HepG2 (cell line): ENCODE data around the gene SORBS2. TPM values are rescaled to one million over a fixed set of nuclear protein-coding genes. Genes with fewer than 3 reads are reported as not detected.

ENCODE experiments used
- ATF2 ChIP-seq: sonication (generic); formaldehyde crosslinking; IDR thresholded peaks from 2 replicates; pipeline ENCODE4 v1.4.0; 2020; ENCODE audit warnings: missing genetic modification reagents
- FOXJ3 ChIP-seq: sonication (generic); formaldehyde crosslinking; IDR thresholded peaks from 2 replicates; pipeline ENCODE4 v1.4.0; 2020; ENCODE audit warnings: missing genetic modification reagents, mild to moderate bottlenecking, borderline replicate concordance
- HDAC1 ChIP-seq: sonication (generic); formaldehyde crosslinking; IDR thresholded peaks from 2 replicates; pipeline ENCODE4 v1.5.1; 2020; ENCODE audit warnings: mild to moderate bottlenecking, missing genetic modification reagents
- HDAC2 ChIP-seq: sonication (generic); formaldehyde crosslinking; IDR thresholded peaks from 2 replicates; pipeline ENCODE4 v1.4.0; 2020; ENCODE audit warnings: missing genetic modification reagents
- HOXA3 ChIP-seq: sonication (generic); formaldehyde crosslinking; IDR thresholded peaks from 2 replicates; pipeline ENCODE4 v1.5.0; 2020; ENCODE audit warnings: missing genetic modification reagents
- POLR2AphosphoS5 ChIP-seq: IDR thresholded peaks from 2 replicates; pipeline ENCODE4 v1.6.1; 2012; ENCODE audit warnings: low read depth, low read length
- RXRA ChIP-seq: sonication (generic); formaldehyde crosslinking; IDR thresholded peaks from 2 replicates; pipeline ENCODE4 v1.5.1; 2020; ENCODE audit warnings: missing genetic modification reagents
- SALL1 ChIP-seq: sonication (generic); formaldehyde crosslinking; IDR thresholded peaks from 2 replicates; pipeline ENCODE4 v1.8.0; 2022; ENCODE audit warnings: mild to moderate bottlenecking, missing genetic modification reagents
- ZBED4 ChIP-seq: sonication (generic); formaldehyde crosslinking; IDR thresholded peaks from 2 replicates; pipeline ENCODE4 v1.4.0; 2020; ENCODE audit warnings: missing genetic modification reagents, borderline replicate concordance
- polyA plus RNA-seq, 8 experiments: library from polyadenylated mRNA; depleted of rRNA in 3 of 8; stranded (reverse) in 7 of 8; unstranded in 1 of 8; fragments of >200 nt; fragmentation: Illumina TruSeq in 4 of 8; extraction: Trizol in 4 of 8; gene quantifications; 2 replicates each; pipeline versions ENCODE4 v1.2.1 to v1.2.3, GENCODE V29; 2011 to 2016; ENCODE audit warnings: low read depth in 4 of 8, missing spikeins in 1 of 8, mixed read lengths in 1 of 8; ENCODE audit not compliant: insufficient read depth in 1 of 8
- total RNA-seq, 5 experiments: library from RNA; depleted of rRNA; stranded (reverse); fragments of >200 nt; fragmentation: Illumina TruSeq; extraction: Trizol; gene quantifications; 2 replicates each; pipeline ENCODE4 v1.2.3, GENCODE V29; 2016; ENCODE audit warnings: low read depth in 1 of 5
- TF ChIP-seq, protein P1 (sequence below): sonication (generic); formaldehyde crosslinking; IDR thresholded peaks from 2 replicates; pipeline ENCODE4 v1.5.0; 2020; ENCODE audit warnings: missing genetic modification reagents
- TF ChIP-seq, protein P2 (sequence below), 2 experiments: sonication (generic) in 1 of 2; formaldehyde crosslinking in 1 of 2; IDR thresholded peaks; 2 replicates each; pipeline versions ENCODE4 v1.5.1 to v1.6.1; 2011 to 2020; ENCODE audit warnings: borderline replicate concordance in 1 of 2, low read depth in 1 of 2, low read length in 1 of 2, mild to moderate bottlenecking in 1 of 2, missing genetic modification reagents in 1 of 2, moderate library complexity in 1 of 2
- TF ChIP-seq, protein P3 (sequence below): sonication (generic); formaldehyde crosslinking; IDR thresholded peaks from 2 replicates; pipeline ENCODE4 v1.4.0; 2020; ENCODE audit warnings: missing genetic modification reagents, mild to moderate bottlenecking, borderline replicate concordance
- TF ChIP-seq, protein P4 (sequence below): sonication (generic); formaldehyde crosslinking; conservative IDR thresholded peaks from 2 replicates; pipeline ENCODE4 v1.4.0; 2020; ENCODE audit warnings: missing genetic modification reagents

Gene SORBS2
- total and polyA plus RNA-seq, 2 of the 13 experiments (the other 11 are each of a cell fraction or from before 2014, with no cell fraction given): 25.0 to 80.5 TPM

DNA sequence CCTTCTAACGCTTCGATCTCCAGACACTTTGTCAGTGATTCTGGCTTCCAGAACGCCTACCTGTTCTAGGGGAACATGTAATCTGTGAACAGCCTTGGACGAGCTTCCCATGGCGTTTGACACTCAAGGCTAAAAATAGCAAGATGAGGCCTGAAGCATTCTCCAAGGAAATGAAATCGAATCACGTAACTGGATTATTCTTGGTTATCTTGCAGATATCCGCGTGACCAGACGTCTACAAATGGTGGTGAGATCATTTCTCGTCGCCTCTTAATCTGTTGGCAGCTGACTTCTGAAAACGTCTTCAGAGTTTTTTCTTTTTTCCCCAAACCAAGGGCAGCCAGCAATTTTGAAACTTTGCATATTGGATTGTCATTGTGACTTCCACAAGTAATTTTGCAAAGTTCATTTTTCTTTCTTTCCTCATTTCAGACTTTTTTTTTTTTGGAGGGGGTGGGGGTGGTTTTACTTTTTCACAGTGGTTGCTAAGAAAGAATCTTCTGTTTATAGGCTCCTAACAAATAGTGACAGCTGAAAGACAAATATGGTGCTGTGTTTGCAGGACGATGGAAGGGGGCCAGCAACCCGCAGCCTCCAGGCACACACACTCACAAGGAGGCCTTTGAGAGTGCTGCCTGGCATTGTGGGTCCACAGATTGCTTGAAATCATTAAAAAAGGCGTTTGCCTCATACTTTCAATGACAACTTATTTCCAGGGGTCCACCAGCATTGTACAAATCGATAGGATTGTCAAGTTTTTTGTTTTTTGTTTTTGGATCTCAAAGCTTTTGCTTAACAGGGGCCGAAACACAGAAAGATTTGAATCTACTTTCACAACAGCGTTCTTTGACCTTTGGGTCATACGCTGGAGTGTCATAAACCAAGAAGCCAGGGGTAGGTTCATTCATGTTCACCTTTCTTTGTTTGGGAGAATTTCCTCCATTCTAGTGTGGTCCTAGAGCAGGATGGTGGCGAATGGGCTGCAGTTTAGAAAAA lies 244.3 kb downstream of the SORBS2 start (continued):
- TF ChIP-seq ZBED4 (CRISPR knock-in tag) (no peak; the same call in 1 of the 2 replicates), RXRA (peak; percentile 22; the same call in 1 of the 2 replicates), FOXJ3 (CRISPR knock-in tag) (peak; percentile 76), HDAC2 (CRISPR knock-in tag) (peak; percentile 57), ATF2 (CRISPR knock-in tag) (peak; percentile 26; the same call in 1 of the 2 replicates), POLR2AphosphoS5 (peak; percentile 36; the same call in 1 of the 2 replicates), HDAC1 (CRISPR knock-in tag) (0 out of 2 replicates have a peak, but pooled peaks have one; percentile 22), SALL1 (CRISPR knock-in tag) (peak; percentile 46), HOXA3 (CRISPR knock-in tag) (peak; percentile 15; the same call in 1 of the 2 replicates)
- TF ChIP-seq, protein P1, sequence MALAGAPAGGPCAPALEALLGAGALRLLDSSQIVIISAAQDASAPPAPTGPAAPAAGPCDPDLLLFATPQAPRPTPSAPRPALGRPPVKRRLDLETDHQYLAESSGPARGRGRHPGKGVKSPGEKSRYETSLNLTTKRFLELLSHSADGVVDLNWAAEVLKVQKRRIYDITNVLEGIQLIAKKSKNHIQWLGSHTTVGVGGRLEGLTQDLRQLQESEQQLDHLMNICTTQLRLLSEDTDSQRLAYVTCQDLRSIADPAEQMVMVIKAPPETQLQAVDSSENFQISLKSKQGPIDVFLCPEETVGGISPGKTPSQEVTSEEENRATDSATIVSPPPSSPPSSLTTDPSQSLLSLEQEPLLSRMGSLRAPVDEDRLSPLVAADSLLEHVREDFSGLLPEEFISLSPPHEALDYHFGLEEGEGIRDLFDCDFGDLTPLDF (CRISPR knock-in tag): no peak
- TF ChIP-seq, protein P2, sequence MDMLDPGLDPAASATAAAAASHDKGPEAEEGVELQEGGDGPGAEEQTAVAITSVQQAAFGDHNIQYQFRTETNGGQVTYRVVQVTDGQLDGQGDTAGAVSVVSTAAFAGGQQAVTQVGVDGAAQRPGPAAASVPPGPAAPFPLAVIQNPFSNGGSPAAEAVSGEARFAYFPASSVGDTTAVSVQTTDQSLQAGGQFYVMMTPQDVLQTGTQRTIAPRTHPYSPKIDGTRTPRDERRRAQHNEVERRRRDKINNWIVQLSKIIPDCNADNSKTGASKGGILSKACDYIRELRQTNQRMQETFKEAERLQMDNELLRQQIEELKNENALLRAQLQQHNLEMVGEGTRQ (IDR thresholded peaks at IDR 0.05; ENCODE audit: low read depth, low read length): no peak
- TF ChIP-seq, protein P2 (CRISPR knock-in tag; IDR thresholded peaks at IDR 0.05; ENCODE audit: borderline replicate concordance): no peak; the same call in 1 of the 2 replicates
- TF ChIP-seq, protein P3, sequence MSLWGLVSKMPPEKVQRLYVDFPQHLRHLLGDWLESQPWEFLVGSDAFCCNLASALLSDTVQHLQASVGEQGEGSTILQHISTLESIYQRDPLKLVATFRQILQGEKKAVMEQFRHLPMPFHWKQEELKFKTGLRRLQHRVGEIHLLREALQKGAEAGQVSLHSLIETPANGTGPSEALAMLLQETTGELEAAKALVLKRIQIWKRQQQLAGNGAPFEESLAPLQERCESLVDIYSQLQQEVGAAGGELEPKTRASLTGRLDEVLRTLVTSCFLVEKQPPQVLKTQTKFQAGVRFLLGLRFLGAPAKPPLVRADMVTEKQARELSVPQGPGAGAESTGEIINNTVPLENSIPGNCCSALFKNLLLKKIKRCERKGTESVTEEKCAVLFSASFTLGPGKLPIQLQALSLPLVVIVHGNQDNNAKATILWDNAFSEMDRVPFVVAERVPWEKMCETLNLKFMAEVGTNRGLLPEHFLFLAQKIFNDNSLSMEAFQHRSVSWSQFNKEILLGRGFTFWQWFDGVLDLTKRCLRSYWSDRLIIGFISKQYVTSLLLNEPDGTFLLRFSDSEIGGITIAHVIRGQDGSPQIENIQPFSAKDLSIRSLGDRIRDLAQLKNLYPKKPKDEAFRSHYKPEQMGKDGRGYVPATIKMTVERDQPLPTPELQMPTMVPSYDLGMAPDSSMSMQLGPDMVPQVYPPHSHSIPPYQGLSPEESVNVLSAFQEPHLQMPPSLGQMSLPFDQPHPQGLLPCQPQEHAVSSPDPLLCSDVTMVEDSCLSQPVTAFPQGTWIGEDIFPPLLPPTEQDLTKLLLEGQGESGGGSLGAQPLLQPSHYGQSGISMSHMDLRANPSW (CRISPR knock-in tag): no peak
- TF ChIP-seq, protein P4, sequence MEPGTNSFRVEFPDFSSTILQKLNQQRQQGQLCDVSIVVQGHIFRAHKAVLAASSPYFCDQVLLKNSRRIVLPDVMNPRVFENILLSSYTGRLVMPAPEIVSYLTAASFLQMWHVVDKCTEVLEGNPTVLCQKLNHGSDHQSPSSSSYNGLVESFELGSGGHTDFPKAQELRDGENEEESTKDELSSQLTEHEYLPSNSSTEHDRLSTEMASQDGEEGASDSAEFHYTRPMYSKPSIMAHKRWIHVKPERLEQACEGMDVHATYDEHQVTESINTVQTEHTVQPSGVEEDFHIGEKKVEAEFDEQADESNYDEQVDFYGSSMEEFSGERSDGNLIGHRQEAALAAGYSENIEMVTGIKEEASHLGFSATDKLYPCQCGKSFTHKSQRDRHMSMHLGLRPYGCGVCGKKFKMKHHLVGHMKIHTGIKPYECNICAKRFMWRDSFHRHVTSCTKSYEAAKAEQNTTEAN (CRISPR knock-in tag): 0 out of 2 replicates have a peak, but pooled peaks have one; percentile 46
